ENCODE results near the gene DRAM1. TPM values are rescaled to one million over a fixed set of nuclear protein-coding genes. Genes with fewer than 3 reads are reported as not detected.
A peak's percentile ranks its signal among the peaks of the same experiment; 100 is the strongest.

The DRAM1 gene
- 15.2 and 19.9 TPM in 2 replicates for total RNA-seq (2012; rRNA removed)

DNA sequence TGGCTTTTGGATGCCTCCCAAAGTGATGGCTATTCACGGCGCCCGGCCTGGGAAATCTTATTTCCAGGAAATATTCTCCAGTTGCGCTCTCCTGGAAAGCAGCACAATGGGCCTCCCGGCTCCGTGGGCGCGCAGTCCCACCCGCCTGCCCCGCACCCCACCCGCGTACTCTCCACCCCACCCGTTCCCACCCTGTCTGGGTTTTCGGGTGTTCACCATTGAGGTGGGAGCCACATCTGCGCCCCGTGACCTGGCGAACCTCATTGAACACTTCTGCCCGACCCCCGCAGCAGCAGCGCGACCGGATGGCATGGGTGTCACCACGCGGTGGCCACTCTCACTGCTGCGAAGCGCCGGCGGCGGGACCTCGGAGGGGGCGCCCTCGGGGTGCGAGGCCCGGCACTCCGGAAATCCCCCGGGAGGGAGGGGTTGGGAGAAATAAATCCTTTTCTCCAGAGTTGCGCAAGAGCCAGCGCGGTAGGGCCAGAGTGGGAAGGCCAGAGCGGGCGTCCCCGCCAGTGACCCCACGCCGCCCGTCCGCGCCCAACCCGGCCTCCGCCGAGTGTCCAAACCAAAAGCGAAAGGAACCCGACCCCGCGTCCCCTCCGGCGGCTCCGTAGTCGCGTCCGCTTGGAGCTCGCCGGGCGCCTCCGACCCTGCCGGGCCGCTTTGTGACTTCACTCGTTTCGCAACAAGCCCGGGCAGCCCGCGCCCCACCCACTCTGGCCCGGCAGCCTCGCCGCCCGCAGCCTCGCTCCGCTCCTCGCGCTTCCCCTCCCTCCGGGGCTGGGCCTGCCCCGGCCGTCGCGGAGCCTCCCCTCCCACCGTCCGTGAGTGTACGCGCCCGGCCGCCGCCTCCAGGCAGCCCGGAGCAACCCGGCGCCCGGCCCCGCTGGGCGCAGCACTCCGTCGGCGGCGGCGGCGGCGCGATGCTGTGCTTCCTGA is at the start of gene DRAM1:
DRAM1 (plus strand) TSS at position 720 of the 945 bp plus-strand sequence; CDS start at position 930, 210 bp downstream.
- H3K4me1 ChIP-seq (ENCODE audit: control insufficient read depth, insufficient read depth, low read length) = peaks cover 20% of the 10 kb centered on the region
- H3K9me3 ChIP-seq (replicated peaks; ENCODE audit: low read length) = no peaks in the 10 kb centered on the region
- H3K4me3 ChIP-seq (ENCODE audit: low read length) = peak within 1 kb of the TSS; percentile 91
- H3K36me3 ChIP-seq (ENCODE audit: insufficient read depth, low read length) = peaks cover 4% of the 10 kb centered on the region
- peak within 1 kb of the TSS; percentile 96 for H3K9ac ChIP-seq (ENCODE audit: low read depth, low read length)
- peak within 1 kb of the TSS; percentile 84 for H3K4me2 ChIP-seq (ENCODE audit: low read length)
- H3K27me3 ChIP-seq (ENCODE audit: control insufficient read depth, insufficient read depth, low read length) = no peaks in the 10 kb centered on the region

DNA sequence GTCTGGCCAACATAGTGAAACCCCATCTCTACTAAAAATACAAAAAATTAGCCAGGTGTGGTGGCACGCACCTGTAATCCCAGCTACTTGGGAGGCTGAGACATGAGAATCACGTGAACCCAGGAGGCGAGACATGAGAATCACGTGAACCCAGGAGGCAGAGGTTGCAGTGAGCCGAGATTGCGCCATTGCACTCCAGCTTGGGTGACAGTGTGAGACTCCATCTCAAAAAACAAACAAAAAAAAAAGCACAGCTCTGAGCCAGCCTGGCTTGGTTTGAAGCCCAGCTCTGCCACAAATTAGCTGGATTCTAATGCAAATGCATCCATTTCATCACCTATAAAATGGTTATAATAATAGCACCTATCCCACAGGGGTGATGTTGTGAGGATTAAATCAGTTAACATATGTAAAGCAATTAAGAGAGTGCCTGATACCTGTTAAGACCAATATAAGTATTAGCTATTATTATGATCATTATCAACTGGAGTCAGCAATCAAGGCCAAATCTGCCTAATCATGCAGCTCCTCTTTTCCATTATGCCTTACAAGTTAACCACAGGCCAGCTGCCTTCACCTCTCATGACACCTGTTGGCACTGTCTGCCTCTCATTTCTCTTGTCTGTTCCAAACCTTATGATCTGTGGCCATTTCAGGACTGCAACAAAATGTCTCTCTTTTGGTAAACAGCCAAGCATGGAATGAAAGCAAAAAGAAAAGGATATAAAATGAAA is 48.8 kb upstream of the DRAM1 start:
- Histone ChIP-seq H3K4me1 (ENCODE audit: control insufficient read depth, insufficient read depth, low read length) (peaks cover 12% of the 10 kb centered on the region), H3K9me3 (replicated peaks; ENCODE audit: low read length) (no peaks in the 10 kb centered on the region), H3K4me3 (ENCODE audit: low read length) (no peak overlapping the region)

GRCh38 chr12:101829639-101830366 is 47.6 kb upstream of the DRAM1 start:
- H3K4me2 ChIP-seq (ENCODE audit: low read length) = peak overlapping the region; percentile 89
- H3K4me3 ChIP-seq (ENCODE audit: low read length) = peak overlapping the region; percentile 99
- peak overlapping the region; percentile 94 for H3K9ac ChIP-seq (ENCODE audit: low read depth, low read length)
- H3K4me1 ChIP-seq (ENCODE audit: control insufficient read depth, insufficient read depth, low read length) = peaks cover 9% of the 10 kb centered on the region
- H3K9me3 ChIP-seq (replicated peaks; ENCODE audit: low read length) = no peaks in the 10 kb centered on the region
- no peaks in the 10 kb centered on the region for H3K36me3 ChIP-seq (ENCODE audit: insufficient read depth, low read length)
- H3K27me3 ChIP-seq (ENCODE audit: control insufficient read depth, insufficient read depth, low read length) = no peaks in the 10 kb centered on the region

More for the DNA sequence above, 48.8 kb upstream of the DRAM1 start:
- Histone ChIP-seq H3K36me3 (ENCODE audit: insufficient read depth, low read length) (no peaks in the 10 kb centered on the region), H3K9ac (ENCODE audit: low read depth, low read length) (no peak overlapping the region), H3K27me3 (ENCODE audit: control insufficient read depth, insufficient read depth, low read length) (no peaks in the 10 kb centered on the region), H3K4me2 (ENCODE audit: low read length) (no peak overlapping the region)

DNA sequence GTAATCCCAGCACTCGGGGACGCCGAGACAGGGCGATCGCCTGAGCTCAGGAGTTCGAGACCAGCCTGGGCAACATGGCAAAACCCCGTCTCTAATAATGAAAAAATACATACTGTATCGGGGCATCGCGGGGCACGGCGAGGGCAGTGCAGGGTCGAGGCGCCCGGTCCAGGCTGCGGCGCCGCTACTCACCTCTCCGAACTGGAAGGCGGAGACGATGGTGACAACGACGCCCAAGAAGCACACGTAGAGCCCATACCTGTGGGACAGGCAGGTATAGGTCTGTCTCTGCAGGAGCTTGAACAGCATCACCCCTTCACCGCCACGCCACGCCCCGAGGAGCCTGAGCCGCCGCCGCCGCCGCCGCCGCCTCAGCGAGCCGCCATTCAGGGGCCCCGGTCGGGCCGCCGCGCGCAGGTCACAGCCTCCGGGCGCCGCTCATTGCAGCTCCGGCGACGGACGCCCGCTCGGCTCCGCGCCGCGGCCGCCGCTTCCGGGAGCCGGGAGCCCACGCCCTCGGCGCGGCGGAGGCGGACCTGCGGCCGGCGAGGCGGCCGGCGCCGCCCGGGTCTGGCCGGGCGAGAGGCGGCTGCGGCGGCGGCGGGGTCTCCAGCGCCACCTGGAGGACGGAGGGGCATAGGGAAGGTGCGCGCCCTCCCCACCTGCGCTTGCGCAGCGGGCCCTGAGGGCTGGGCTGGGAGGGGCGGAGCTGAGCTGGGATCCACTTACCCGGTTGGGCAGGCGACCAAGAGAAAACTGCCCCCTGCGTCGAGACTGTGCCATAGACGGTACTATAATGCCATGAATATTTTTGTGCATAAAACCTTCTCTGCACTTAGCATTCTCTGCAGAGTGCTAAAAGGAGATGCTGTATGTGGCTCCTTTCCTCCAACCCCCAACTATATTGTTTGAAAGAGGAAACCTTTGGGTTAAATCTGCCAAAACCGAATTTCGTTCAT is 46.7 kb upstream of the DRAM1 start, which contains the start of gene GNPTAB:
GNPTAB (minus strand) TSS at position 593 of the 959 bp plus-strand sequence; CDS start at position 309, 284 bp downstream.
- Histone ChIP-seq H3K4me3 (ENCODE audit: low read length) (peak within 1 kb of the TSS; percentile 99), H3K4me1 (ENCODE audit: control insufficient read depth, insufficient read depth, low read length) (peaks cover 9% of the 10 kb centered on the region), H3K9me3 (replicated peaks; ENCODE audit: low read length) (no peaks in the 10 kb centered on the region), H3K9ac (ENCODE audit: low read depth, low read length) (peak within 1 kb of the TSS; percentile 94), H3K4me2 (ENCODE audit: low read length) (peak within 1 kb of the TSS; percentile 89), H3K27me3 (ENCODE audit: control insufficient read depth, insufficient read depth, low read length) (no peaks in the 10 kb centered on the region), H3K36me3 (ENCODE audit: insufficient read depth, low read length) (no peaks in the 10 kb centered on the region)

- Histone ChIP-seq H3K27me3 (ENCODE audit: control insufficient read depth, insufficient read depth, low read length) (no peaks in the 10 kb centered on the region), H3K9me3 (replicated peaks; ENCODE audit: low read length) (no peaks in the 10 kb centered on the region), H3K4me2 (ENCODE audit: low read length) (no peak overlapping the region), H3K4me3 (ENCODE audit: low read length) (no peak overlapping the region), H3K9ac (ENCODE audit: low read depth, low read length) (no peak overlapping the region), H3K4me1 (ENCODE audit: control insufficient read depth, insufficient read depth, low read length) (peaks cover 9% of the 10 kb centered on the region), H3K36me3 (ENCODE audit: insufficient read depth, low read length) (no peaks in the 10 kb centered on the region)
Measured at GRCh38 chr12:101832030-101832429, 45.4 kb upstream of the DRAM1 start.

DNA sequence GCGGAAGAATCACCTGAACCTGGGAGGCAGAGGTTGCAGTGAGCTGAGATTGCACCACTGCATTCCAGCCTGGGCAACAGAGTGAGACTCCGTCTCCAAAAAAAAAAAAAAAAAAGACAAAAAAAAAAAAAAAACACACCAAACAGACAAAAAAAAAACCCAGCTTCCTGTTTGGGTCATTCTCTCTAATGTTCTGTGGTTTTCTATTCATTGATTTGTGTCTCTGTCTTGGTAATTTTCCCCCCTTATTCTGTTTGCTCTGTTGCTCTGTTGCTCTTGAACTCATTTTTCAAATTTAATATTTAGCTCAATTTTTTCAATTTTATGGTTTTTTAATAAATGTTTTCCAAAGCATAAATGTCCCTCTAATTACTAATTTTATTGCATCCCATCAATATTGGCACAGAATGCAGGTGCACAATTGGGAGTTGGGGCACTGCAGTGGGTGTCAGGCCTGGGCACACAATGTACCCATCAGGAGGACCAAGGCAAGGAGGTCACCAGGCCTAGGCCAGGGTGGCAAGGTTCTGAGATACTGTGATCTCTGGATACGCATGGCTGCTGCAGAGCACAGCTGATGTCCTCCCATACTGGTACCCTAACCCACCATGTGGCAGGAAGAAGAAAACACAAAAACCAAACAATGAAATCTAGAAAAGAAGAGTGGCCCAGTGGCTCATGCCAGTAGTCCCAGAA is 38.6 kb upstream of the DRAM1 start:
- Histone ChIP-seq H3K36me3 (ENCODE audit: insufficient read depth, low read length) (no peaks in the 10 kb centered on the region), H3K27me3 (ENCODE audit: control insufficient read depth, insufficient read depth, low read length) (no peaks in the 10 kb centered on the region), H3K9me3 (replicated peaks; ENCODE audit: low read length) (no peaks in the 10 kb centered on the region), H3K4me3 (ENCODE audit: low read length) (no peak overlapping the region), H3K4me1 (ENCODE audit: control insufficient read depth, insufficient read depth, low read length) (no peaks in the 10 kb centered on the region), H3K4me2 (ENCODE audit: low read length) (no peak overlapping the region), H3K9ac (ENCODE audit: low read depth, low read length) (no peak overlapping the region)

- H3K4me2 ChIP-seq (ENCODE audit: low read length) = no peak overlapping the region
- H3K36me3 ChIP-seq (ENCODE audit: insufficient read depth, low read length) = no peaks in the 10 kb centered on the region
- H3K27me3 ChIP-seq (ENCODE audit: control insufficient read depth, insufficient read depth, low read length) = no peaks in the 10 kb centered on the region
- no peak overlapping the region for H3K9ac ChIP-seq (ENCODE audit: low read depth, low read length)
- H3K9me3 ChIP-seq (replicated peaks; ENCODE audit: low read length) = no peaks in the 10 kb centered on the region
- H3K4me1 ChIP-seq (ENCODE audit: control insufficient read depth, insufficient read depth, low read length) = no peaks in the 10 kb centered on the region
- H3K4me3 ChIP-seq (ENCODE audit: low read length) = no peak overlapping the region
Measured at GRCh38 chr12:101839324-101840283, 37.8 kb upstream of the DRAM1 start.

DNA sequence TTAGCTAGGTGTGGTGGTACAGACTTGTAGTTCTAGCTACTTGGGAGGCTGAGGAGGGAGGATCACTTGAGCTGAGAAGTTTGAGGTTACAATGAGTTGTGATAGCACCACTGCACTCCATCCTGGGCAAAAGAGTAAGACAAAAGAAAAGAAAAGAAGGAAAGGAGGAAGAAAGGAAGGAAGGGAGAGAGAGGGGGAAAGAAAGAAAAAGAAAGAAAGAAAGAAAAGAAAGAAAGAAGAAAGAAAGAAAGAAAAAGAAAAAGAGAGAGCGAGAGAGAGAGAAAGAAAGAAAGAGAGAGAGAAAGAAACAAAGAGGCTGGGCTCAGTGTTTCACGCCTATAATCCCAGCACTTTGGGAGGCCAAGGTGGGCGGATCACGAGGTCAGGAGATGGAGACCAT is 36.3 kb upstream of the DRAM1 start:
- Histone ChIP-seq H3K4me2 (ENCODE audit: low read length) (no peak overlapping the region), H3K9me3 (replicated peaks; ENCODE audit: low read length) (no peaks in the 10 kb centered on the region), H3K4me3 (ENCODE audit: low read length) (no peak overlapping the region), H3K4me1 (ENCODE audit: control insufficient read depth, insufficient read depth, low read length) (no peaks in the 10 kb centered on the region), H3K36me3 (ENCODE audit: insufficient read depth, low read length) (no peaks in the 10 kb centered on the region), H3K9ac (ENCODE audit: low read depth, low read length) (no peak overlapping the region), H3K27me3 (ENCODE audit: control insufficient read depth, insufficient read depth, low read length) (no peaks in the 10 kb centered on the region)

GRCh38 chr12:101845137-101845711 is 32.2 kb upstream of the DRAM1 start:
- Histone ChIP-seq H3K4me1 (ENCODE audit: control insufficient read depth, insufficient read depth, low read length) (no peaks in the 10 kb centered on the region), H3K27me3 (ENCODE audit: control insufficient read depth, insufficient read depth, low read length) (no peaks in the 10 kb centered on the region), H3K36me3 (ENCODE audit: insufficient read depth, low read length) (no peaks in the 10 kb centered on the region), H3K4me2 (ENCODE audit: low read length) (no peak overlapping the region), H3K9me3 (replicated peaks; ENCODE audit: low read length) (no peaks in the 10 kb centered on the region), H3K9ac (ENCODE audit: low read depth, low read length) (no peak overlapping the region), H3K4me3 (ENCODE audit: low read length) (no peak overlapping the region)

Measured in skeletal muscle satellite cell (primary cell).